ENCODE data around the gene RTKN. TPM values are rescaled to one million over a fixed set of nuclear protein-coding genes. Genes with fewer than 3 reads are reported as not detected.

Gene RTKN
- total and polyA plus RNA-seq, 10 of the 15 experiments (the other 5 are each of a cell fraction or from before 2014, with no cell fraction given), result 0.50 to 12.3 (median 5.4) TPM

DNA sequence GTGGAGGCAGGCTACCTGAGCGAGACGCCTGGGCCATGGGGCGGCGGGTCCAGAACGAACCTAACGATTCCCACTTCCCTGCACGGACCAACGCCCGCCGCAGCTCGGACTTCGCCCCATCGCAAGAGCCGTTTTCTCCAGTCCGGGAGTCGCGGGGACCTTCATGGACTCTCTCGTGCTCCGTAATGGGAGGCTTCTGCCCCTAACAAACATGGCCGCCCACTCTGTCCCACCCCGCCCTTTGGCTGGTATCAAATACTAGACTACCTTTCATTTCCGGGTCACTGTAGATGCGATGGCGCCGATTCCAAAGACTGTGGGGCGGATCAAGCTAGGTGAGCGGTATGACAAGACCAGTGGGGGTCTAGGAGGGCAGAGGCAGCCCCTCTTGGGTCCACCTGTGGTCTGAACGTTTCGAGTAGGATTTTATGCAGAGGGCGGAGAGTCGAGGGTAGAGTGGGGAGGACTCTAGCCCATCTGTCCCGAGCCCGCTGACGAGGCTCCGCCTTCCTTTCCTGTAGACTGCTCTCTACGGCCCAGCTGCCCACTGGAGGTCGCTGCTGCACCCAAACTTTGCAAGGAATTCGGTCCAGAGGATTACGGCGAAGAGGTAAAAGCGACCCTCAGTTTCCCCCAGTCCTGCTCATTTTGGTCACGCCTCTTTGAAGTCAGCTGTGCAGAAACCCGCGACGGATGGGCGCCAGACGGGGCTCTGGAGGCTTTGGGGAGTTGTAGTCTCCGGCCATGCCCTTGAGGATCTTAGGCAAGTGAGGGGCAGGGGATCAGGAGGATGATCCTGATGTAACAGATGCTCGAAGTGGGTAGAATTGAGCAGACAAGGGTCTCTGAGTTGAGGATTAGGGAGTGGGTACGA, 41.3 kb upstream of the RTKN start, which contains the start of the genes CCDC142 and TTC31 (continued):
- TF ChIP-seq CEBPB (IDR thresholded peaks at IDR 0.05; ENCODE audit: borderline replicate concordance in 1 of 2, low read depth in 2 of 2, low read length in 2 of 2) (no peak), SMARCA5 (IDR thresholded peaks at IDR 0.05) (peak; percentile 90; the same call in 1 of the 2 replicates), RELA (IDR thresholded peaks at IDR 0.05; ENCODE audit: borderline replicate concordance, partially characterized antibody) (no peak), ZNF384 (IDR thresholded peaks at IDR 0.05; ENCODE audit: borderline replicate concordance, low read depth, low read length) (no peak), ATF2 (IDR thresholded peaks at IDR 0.05; ENCODE audit: low read length) (no peak), MTA2 (IDR thresholded peaks at IDR 0.05; ENCODE audit: low read depth) (peak; percentile 96), CEBPZ (IDR thresholded peaks at IDR 0.05; ENCODE audit: low read depth, low read length) (0 out of 2 replicates have a peak, but pooled peaks have one; percentile 10), CREB1 (IDR thresholded peaks at IDR 0.05; ENCODE audit: low read depth) (peak; percentile 67), MXI1 (IDR thresholded peaks at IDR 0.05; ENCODE audit: low read depth, low read length) (peak; percentile 6; the same call in 1 of the 2 replicates), ZNF592 (IDR thresholded peaks at IDR 0.05) (no peak), ZBTB4 (CRISPR knock-in tag; IDR thresholded peaks at IDR 0.05) (no peak), WRNIP1 (IDR thresholded peaks at IDR 0.05; ENCODE audit: borderline replicate concordance, low read depth, low read length) (no peak), SUPT20H (IDR thresholded peaks at IDR 0.05; ENCODE audit: borderline replicate concordance, control insufficient read depth, low read depth, low read length) (no peak), PKNOX1 (IDR thresholded peaks at IDR 0.05) (no peak)
